HG02870 (cell line): ENCODE results near the gene PRDM10.
"Not testable (repeated sequence)": the region's sequence is repeated elsewhere in the genome, so short reads cannot be mapped to it uniquely, and the experiment has no call there.

Experiments
- ATAC-seq: cut with Tn5 transposase; IDR thresholded peaks from one replicate; pipeline ENCODE4 v1.9.1; 2021; ENCODE audit warnings: mild to moderate bottlenecking, moderate library complexity; ENCODE audit not compliant: unreplicated experiment

PRDM10 gene

GRCh38 chr11:130002352-130002845 is at the start of gene PRDM10:
Gene PRDM10, minus strand, starts transcription at chr11:130002835. Its CDS starts 41,871 bp downstream, at chr11:129960964.
- peak; percentile 35 for ATAC-seq

GRCh38 chr11:130051082-130051481 is 48.4 kb upstream of the PRDM10 start:
- no peak for ATAC-seq

GRCh38 chr11:130050257-130050656 is 47.6 kb upstream of the PRDM10 start:
- ATAC-seq = no peak

- no peak for ATAC-seq
Measured at GRCh38 chr11:130049328-130049771, 46.7 kb upstream of the PRDM10 start.

GRCh38 chr11:130047141-130047540 is 44.5 kb upstream of the PRDM10 start:
- ATAC-seq = no peak

- no peak for ATAC-seq
Measured at GRCh38 chr11:130043575-130043974, 40.9 kb upstream of the PRDM10 start.

- ATAC-seq = no peak
Measured at GRCh38 chr11:130042093-130042591, 39.5 kb upstream of the PRDM10 start.

GRCh38 chr11:130040281-130040940 is 37.8 kb upstream of the PRDM10 start:
- no peak for ATAC-seq

GRCh38 chr11:130037881-130038585 is 35.4 kb upstream of the PRDM10 start:
- ATAC-seq = no peak

- no peak for ATAC-seq
Measured at GRCh38 chr11:130037058-130037457, 34.4 kb upstream of the PRDM10 start.

GRCh38 chr11:130034236-130034635 is 31.6 kb upstream of the PRDM10 start:
- no peak for ATAC-seq

GRCh38 chr11:130032931-130033330 is 30.3 kb upstream of the PRDM10 start:
- ATAC-seq = no peak

GRCh38 chr11:130031945-130032344 is 29.3 kb upstream of the PRDM10 start:
- ATAC-seq = no peak

GRCh38 chr11:130031056-130031455 is 28.4 kb upstream of the PRDM10 start:
- no peak for ATAC-seq

GRCh38 chr11:130029137-130029536 is 26.5 kb upstream of the PRDM10 start:
- no peak for ATAC-seq

GRCh38 chr11:130025371-130025770 is 22.7 kb upstream of the PRDM10 start:
- no peak for ATAC-seq

GRCh38 chr11:130024361-130024760 is 21.7 kb upstream of the PRDM10 start:
- ATAC-seq = no peak

- no peak for ATAC-seq
Measured at GRCh38 chr11:130023204-130023603, 20.6 kb upstream of the PRDM10 start.

GRCh38 chr11:130022799-130023198 is 20.2 kb upstream of the PRDM10 start:
- no peak for ATAC-seq

GRCh38 chr11:130021606-130022005 is 19.0 kb upstream of the PRDM10 start:
- not testable (repeated sequence) for ATAC-seq

GRCh38 chr11:130020323-130020722 is 17.7 kb upstream of the PRDM10 start:
- ATAC-seq = no peak

GRCh38 chr11:130015846-130016245 is 13.2 kb upstream of the PRDM10 start:
- ATAC-seq = not testable (repeated sequence)
